Liver (tissue), 9 donors: ENCODE results near the gene PACSIN3. TPM values are rescaled to one million over a fixed set of nuclear protein-coding genes. Genes with fewer than 3 reads are reported as not detected.

Experiments used
- DNase-seq: peaks from one replicate; pipeline ENCODE4 v3.0.0-alpha.2; 2017; ENCODE audit warnings: low spot score
- H3K27ac ChIP-seq, 2 donors: one replicate each; pipeline ENCODE4 v1.7.0; 2013; ENCODE audit warnings: inconsistent platforms in 2 of 2, low read length in 2 of 2, control low read depth in 1 of 2, low read depth in 1 of 2, mild to moderate bottlenecking in 1 of 2
- H3K27me3 ChIP-seq, 4 donors: one replicate each; pipeline versions ENCODE4 v1.6.1 to v1.7.0; 2013; ENCODE audit warnings: low read length in 3 of 4, inconsistent platforms in 1 of 4, mild to moderate bottlenecking in 1 of 4, moderate library complexity in 1 of 4; ENCODE audit not compliant: control insufficient read depth in 4 of 4, insufficient read depth in 4 of 4
- H3K36me3 ChIP-seq, 4 donors: one replicate each; pipeline versions ENCODE4 v1.6.1 to v1.7.0; 2013; ENCODE audit warnings: low read length in 3 of 4, mild to moderate bottlenecking in 3 of 4, low read depth in 1 of 4, moderate library complexity in 1 of 4; ENCODE audit not compliant: control insufficient read depth in 4 of 4, insufficient read depth in 3 of 4
- H3K4me1 ChIP-seq, 4 donors: one replicate each; pipeline versions ENCODE4 v1.6.1 to v1.7.0; 2013; ENCODE audit warnings: low read length in 3 of 4, mild to moderate bottlenecking in 3 of 4, moderate library complexity in 1 of 4; ENCODE audit not compliant: control insufficient read depth in 4 of 4, insufficient read depth in 4 of 4
- H3K4me3 ChIP-seq, 3 donors: one replicate each; pipeline versions ENCODE4 v1.6.1 to v1.7.0; 2013; ENCODE audit warnings: low read length in 3 of 3, control low read depth in 1 of 3, low read depth in 1 of 3, mild to moderate bottlenecking in 1 of 3
- H3K9ac ChIP-seq, 2 donors: one replicate each; pipeline ENCODE4 v1.7.0; 2013; ENCODE audit warnings: low read length in 2 of 2, mild to moderate bottlenecking in 2 of 2, moderate library complexity in 2 of 2, control low read depth in 1 of 2, low read depth in 1 of 2
- H3K9me3 ChIP-seq, 4 donors: one replicate each; pipeline versions ENCODE4 v1.6.1 to v1.7.0; 2013; ENCODE audit warnings: low read length in 3 of 4; ENCODE audit not compliant: control insufficient read depth in 4 of 4
- CTCF ChIP-seq: fragments of 150-350 bp; IDR thresholded peaks from 2 replicates; pipeline ENCODE4 v1.5.1; 2017; ENCODE audit warnings: improper control_type of control experiment, low read depth, low read length; ENCODE audit not compliant: missing input control
- FOXA2 ChIP-seq: IDR thresholded peaks from 2 replicates; pipeline ENCODE4 v1.6.1; 2016; ENCODE audit warnings: antibody characterized with exemption
- GABPA ChIP-seq, 2 donors: IDR thresholded peaks in 1 of 2; conservative IDR thresholded peaks in 1 of 2; 2 replicates each; pipeline ENCODE4 v1.6.1; 2016; ENCODE audit warnings: antibody characterized with exemption in 2 of 2, mild to moderate bottlenecking in 1 of 2, moderate library complexity in 1 of 2
- HNF4A ChIP-seq, 2 donors: conservative IDR thresholded peaks; 2 replicates each; pipeline ENCODE4 v1.6.1; 2016; ENCODE audit warnings: antibody characterized with exemption in 2 of 2, mild to moderate bottlenecking in 2 of 2
- HNF4G ChIP-seq: IDR thresholded peaks from 2 replicates; pipeline ENCODE4 v1.6.1; 2016; ENCODE audit warnings: antibody characterized with exemption
- JUND ChIP-seq, 2 donors: IDR thresholded peaks; 2 replicates each; pipeline ENCODE4 v1.6.1; 2016; ENCODE audit warnings: antibody characterized with exemption in 2 of 2
- MAX ChIP-seq: IDR thresholded peaks from 2 replicates; pipeline ENCODE4 v1.6.1; 2016; ENCODE audit warnings: antibody characterized with exemption
- NR2F2 ChIP-seq: IDR thresholded peaks from 2 replicates; pipeline ENCODE4 v1.6.1; 2016; ENCODE audit warnings: antibody characterized with exemption
- RAD21 ChIP-seq, 2 donors: IDR thresholded peaks; 2 replicates each; pipeline ENCODE4 v1.6.1; 2016; ENCODE audit warnings: antibody characterized with exemption in 2 of 2, mild to moderate bottlenecking in 2 of 2
- REST ChIP-seq: IDR thresholded peaks from 2 replicates; pipeline ENCODE4 v1.6.1; 2016; ENCODE audit warnings: antibody characterized with exemption, mild to moderate bottlenecking
- RXRA ChIP-seq, 2 donors: IDR thresholded peaks; 2 replicates each; pipeline ENCODE4 v1.6.1; 2017 to 2018; ENCODE audit warnings: antibody characterized with exemption in 2 of 2, mild to moderate bottlenecking in 1 of 2
- SP1 ChIP-seq: IDR thresholded peaks from 2 replicates; pipeline ENCODE4 v1.6.1; 2018; ENCODE audit warnings: antibody characterized with exemption, mild to moderate bottlenecking
- YY1 ChIP-seq: IDR thresholded peaks from 2 replicates; pipeline ENCODE4 v1.6.1; 2016; ENCODE audit warnings: antibody characterized with exemption, mild to moderate bottlenecking
- ZBTB33 ChIP-seq: IDR thresholded peaks from 2 replicates; pipeline ENCODE4 v1.6.1; 2016; ENCODE audit warnings: antibody characterized with exemption
- WGBS: extraction: QIAGEN DNeasy Blood & Tissue Kit; methylation state at CpG from one replicate; pipeline ENCODE4 v1.1.7; 2013; 5-methylcytosine and 5-hydroxymethylcytosine counted together
- polyA plus RNA-seq, 2 donors: library from polyadenylated mRNA; stranded (reverse) in 1 of 2; unstranded in 1 of 2; fragments of 200-250 nt in 1 of 2; fragments of >200 nt in 1 of 2; fragmentation: Nextera tagmentation in 1 of 2; extraction: Ambion mirVana in 1 of 2; gene quantifications; one replicate each; pipeline versions ENCODE4 v1.2.1 to v1.2.3, GENCODE V29; 2013 to 2015
- total RNA-seq, 2 donors: library from RNA; depleted of rRNA; stranded (reverse); fragments of >200 nt; gene quantifications; one replicate each; pipeline ENCODE4 v1.2.3, GENCODE V29; 2014
- donor health status: healthy.
- donor health status: healthy.
- donor health status: healthy.
- donor health status: healthy.
- donor health status: healthy.

The PACSIN3 gene
- total and polyA plus RNA-seq, 4 donors: 12.1 to 23.3 (median 19.7) TPM

GRCh38 chr11:47233051-47233450 lies 46.8 kb upstream of the PACSIN3 start:
- TF ChIP-seq JUND (IDR thresholded peaks at IDR 0.05) (peak in 1 of 2 donors; percentile 22), SP1 (peak; percentile 66), RXRA (IDR thresholded peaks at IDR 0.05) (peak; percentile 70 to 77), GABPA (IDR thresholded peaks at IDR 0.05 in 1 of 2, conservative IDR thresholded peaks at IDR 0.05 in 1 of 2) (no peak), MAX (no peak), HNF4A (conservative IDR thresholded peaks at IDR 0.05) (peak; percentile 81 to 89), YY1 (no peak), RAD21 (IDR thresholded peaks at IDR 0.05) (peak in 1 of 2 donors; percentile 45), NR2F2 (no peak), HNF4G (peak; percentile 75)
- no peak for DNase-seq
- Histone ChIP-seq H3K4me1 (peaks cover 11 to 25% (median 22%) of the 10 kb centered on the region in 4 donors), H3K27me3 (no peaks in the 10 kb centered on the region), H3K4me3 (no peak overlapping the region), H3K9me3 (no peaks in the 10 kb centered on the region), H3K27ac (no peak overlapping the region), H3K9ac (no peak overlapping the region), H3K36me3 (peaks cover 0 to 2% (median 0%) of the 10 kb centered on the region in 4 donors)
- 78% methylated on average over 4 of the region's 4 CpGs for WGBS

GRCh38 chr11:47229161-47229560 lies 42.9 kb upstream of the PACSIN3 start:
- no peak for TF ChIP-seq YY1
- no peak for TF ChIP-seq RXRA (IDR thresholded peaks at IDR 0.05)
- no peak for TF ChIP-seq NR2F2
- Histone ChIP-seq H3K4me3 (no peak overlapping the region), H3K36me3 (peaks cover 0 to 2% (median 0%) of the 10 kb centered on the region in 4 donors), H3K27me3 (no peaks in the 10 kb centered on the region), H3K9me3 (no peaks in the 10 kb centered on the region), H3K4me1 (peaks cover 9 to 14% (median 12%) of the 10 kb centered on the region in 4 donors), H3K9ac (no peak overlapping the region), H3K27ac (no peak overlapping the region)
- WGBS: 97% methylated on average over 8 of the region's 8 CpGs
- DNase-seq: no peak

GRCh38 chr11:47225552-47226400 lies 39.5 kb upstream of the PACSIN3 start:
- Histone ChIP-seq H3K27ac (no peak overlapping the region), H3K27me3 (no peaks in the 10 kb centered on the region), H3K36me3 (peaks cover 0 to 5% (median 0%) of the 10 kb centered on the region in 4 donors), H3K9me3 (no peaks in the 10 kb centered on the region), H3K4me1 (no peaks in the 10 kb centered on the region), H3K9ac (no peak overlapping the region), H3K4me3 (no peak overlapping the region)
- 92% methylated on average over 7 of the region's 7 CpGs for WGBS
- TF ChIP-seq REST: no peak
- TF ChIP-seq GABPA (IDR thresholded peaks at IDR 0.05 in 1 of 2, conservative IDR thresholded peaks at IDR 0.05 in 1 of 2): no peak
- no peak for TF ChIP-seq ZBTB33
- no peak for TF ChIP-seq CTCF
- no peak for TF ChIP-seq FOXA2
- TF ChIP-seq JUND (IDR thresholded peaks at IDR 0.05): no peak
- TF ChIP-seq RXRA (IDR thresholded peaks at IDR 0.05): no peak
- no peak for DNase-seq
